Raji (cell line): ENCODE results near the gene HYAL4.

Source experiments
- POLR2A ChIP-seq: IDR thresholded peaks from 2 replicates; pipeline ENCODE4 v1.6.1; 2011; ENCODE audit warnings: low read depth, low read length, control low read depth; ENCODE audit not compliant: insufficient read depth

Gene HYAL4

DNA sequence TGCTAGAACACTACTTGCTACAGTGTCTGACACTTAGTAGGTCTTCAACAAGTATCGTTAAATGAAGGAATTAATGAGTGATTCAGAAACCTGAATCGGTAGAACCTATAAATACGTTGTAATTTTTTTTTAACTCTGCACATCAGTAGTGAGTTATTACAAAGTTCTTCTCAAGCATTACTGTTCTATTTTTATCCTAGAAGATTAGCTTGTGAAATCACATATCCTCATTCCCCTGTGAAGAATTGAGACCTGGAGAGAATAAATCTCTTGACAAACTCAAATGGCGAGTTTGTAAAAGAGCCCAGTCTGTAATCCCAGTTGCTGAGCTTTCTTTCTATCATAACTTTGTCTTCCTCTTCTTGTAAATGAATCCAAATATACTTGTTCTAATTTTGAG lies 34.7 kb downstream of the HYAL4 start:
- TF ChIP-seq POLR2A = no peak

DNA sequence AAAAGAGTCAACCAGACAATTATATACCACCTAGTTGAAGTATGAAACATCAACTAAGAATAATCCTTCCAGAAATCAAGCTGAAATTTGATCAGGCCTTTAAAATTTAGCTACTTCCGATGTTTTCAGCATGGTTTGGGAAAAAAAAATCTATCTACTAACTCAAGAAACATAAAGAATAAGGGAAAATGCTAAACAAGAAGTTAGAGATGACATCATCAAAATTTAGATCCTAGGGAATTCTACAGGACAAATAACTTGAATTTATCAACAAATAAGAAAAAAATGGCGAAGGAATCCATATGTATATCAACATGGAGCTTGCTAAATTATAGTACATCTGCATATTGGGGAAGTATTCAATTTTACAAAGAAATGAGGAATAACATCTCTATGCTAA lies 36.3 kb downstream of the HYAL4 start:
- no peak for TF ChIP-seq POLR2A

DNA sequence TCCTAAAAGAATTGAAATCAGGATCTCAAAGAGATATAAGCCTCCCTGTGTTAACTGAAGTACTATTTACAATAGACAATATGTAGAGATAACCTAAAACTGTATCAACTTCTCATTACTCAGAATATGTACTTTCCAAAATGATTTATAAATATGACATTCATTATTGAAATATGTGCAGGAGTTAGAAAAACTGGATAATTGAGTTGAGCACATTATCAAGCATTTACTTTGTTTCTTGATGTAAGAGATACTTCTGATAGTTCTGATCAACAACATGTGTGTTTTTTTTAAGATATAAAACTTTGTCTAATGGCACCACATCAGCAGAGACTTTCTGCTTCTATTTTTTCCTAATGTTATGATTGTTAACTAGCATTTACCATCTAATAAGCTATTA lies 38.2 kb downstream of the HYAL4 start:
- TF ChIP-seq POLR2A = no peak

DNA sequence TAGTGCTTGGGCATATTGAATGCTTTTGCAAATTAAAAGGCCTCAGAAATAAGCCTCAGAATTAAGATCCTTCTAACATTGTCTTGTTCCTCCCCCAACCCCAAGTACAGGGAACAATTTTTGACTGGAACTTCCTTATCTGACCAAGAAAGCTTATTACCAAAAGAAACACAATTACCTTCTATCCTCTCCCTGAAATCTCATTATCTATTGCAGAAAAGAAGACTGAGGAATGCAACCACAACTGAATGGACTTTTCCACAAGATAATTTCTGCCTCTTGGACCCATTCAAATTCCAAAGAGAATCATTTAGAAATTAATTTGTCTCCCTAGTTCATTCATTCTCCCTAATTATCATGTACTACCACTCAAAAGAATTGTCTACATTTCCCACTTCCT lies 43.2 kb downstream of the HYAL4 start:
- TF ChIP-seq POLR2A = no peak

DNA sequence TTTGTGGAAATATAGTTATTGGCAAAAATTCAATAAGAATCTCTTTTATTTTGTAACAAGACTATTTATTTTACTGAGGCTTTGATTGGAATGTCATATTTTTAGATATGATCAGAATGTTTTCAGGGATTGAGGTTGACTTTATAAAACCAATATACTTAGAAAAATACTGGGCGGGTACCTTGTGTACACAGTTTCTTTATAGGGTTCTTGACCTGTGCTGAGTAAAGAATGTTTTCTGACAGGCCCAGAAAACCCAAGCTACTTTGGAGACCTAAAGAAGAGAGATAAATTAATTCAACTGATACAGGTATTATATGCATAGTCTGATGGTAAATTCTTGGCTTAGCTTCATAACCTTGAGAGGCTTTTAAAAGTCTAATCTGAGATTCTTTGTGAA lies 56.1 kb downstream of the HYAL4 start:
- TF ChIP-seq POLR2A = no peak

DNA sequence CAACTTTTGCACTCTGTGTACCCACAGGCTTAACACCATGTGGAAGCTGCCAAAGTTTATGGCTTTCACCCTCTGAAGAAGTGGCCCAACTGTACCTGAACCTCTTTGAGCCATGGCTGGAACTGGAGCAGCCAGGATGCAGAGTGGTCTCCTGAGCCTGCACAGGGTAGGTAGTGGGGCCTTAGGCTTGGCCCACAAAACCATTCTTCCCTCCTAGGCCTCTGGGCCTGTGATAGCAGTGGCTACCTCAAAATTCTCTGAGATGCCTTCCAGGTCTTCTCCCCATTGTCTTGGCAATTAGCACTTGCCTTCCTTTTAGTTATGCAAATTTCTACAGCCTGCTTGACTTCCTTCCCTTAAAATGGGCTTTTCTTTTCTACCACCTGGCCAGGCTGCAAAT lies 60.7 kb downstream of the HYAL4 start:
- no peak for TF ChIP-seq POLR2A

DNA sequence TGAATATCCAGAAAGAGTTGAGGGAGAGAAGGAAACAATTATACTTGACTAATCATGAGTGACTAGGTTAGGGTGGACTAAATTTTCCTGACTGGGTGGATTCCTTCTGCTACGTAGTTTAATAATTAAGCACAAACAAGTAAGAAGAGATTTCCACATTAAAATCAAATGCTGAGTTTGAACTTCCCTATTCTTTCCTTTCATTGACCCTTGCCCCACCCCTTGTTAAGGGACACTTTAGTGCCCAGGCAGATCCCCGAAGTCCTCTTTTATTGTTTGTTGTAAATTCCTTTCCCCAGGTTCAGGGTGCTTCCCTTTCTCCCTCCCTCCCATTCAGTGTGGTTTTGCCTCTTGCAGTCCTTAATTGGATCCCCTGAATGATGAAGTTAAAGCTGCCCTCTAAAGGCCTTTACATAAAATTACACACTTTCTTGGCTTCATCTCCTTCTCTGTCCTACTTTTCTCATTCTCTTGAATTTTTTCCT lies 71.3 kb downstream of the HYAL4 start:
- no peak for TF ChIP-seq POLR2A

DNA sequence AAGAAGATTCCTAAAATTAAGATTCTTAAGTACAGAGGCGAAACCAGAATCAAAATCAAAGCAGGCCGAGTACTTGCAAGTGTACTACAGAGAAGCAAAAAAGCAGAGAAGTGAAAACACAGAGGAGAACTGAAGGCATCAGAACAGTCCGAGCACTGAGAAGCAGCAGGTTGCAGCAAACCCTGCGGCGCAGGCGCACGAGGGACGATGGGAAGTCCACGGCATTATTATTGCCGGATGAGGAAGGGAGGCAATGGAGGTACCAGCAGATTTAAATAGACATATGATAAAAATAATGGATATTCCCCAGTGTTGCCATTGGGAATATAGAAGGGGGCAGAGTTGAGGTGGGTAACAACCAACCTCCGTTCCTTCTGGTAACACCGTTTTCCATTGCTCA lies 72.9 kb downstream of the HYAL4 start:
- no peak for TF ChIP-seq POLR2A

DNA sequence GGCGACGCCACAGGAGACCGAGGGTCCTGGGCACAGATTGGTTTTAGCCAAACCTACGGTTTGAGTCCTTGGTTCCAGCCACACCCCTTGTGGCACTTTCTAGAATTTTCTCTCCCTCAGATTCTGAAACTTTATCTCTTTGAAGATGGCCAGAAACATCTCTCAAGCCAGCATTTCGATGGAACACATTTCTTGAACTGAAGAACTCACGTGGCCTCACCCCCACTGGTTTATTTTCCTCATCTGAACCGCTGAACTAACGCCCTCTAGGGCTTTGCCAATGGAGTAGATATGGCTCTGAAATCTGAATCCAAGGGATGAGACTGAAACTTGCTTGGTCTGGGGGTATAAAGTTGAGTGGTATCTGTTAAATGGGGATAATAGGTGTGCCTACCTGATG lies 73.3 kb downstream of the HYAL4 start:
- no peak for TF ChIP-seq POLR2A

DNA sequence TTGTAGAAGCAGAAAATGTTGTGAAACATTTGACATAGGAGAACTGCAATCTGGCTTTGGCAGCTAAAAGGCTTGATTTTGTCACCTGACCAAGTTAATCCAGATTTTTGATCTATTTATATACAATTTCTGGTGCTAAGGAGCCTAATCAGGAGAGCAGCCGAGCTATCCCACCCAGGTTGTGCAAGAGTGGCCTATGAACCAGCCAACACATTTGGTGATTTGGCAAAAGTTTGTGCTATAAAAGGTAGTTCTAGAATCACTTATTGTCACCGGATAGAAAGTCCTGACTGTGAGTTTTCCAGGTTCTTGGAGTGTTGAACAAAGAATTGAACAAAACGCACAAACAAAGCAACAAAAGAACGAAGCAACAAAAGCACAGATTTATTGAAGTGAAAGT lies 78.6 kb downstream of the HYAL4 start:
- TF ChIP-seq POLR2A = no peak

DNA sequence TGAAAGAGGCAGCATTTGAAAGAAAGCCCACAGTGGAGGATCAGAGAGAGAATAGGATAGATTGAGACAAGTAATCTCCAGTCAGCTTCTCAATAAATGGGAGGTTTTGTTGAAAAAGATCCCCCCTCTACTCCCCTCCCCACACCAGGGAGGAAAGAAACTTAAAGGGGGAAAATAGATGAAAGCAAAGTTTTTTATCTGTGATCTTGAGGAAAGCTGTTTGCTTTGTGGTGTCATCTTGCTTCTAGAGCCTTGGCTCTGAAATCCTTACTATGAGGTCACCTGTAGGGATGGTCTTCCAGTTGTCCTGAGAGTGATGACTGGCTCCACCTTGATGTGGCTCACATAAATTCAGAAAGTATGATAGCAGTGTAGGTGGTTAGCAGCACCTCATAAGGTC lies 80.0 kb downstream of the HYAL4 start, which contains the start of gene SPAM1:
TSS of gene SPAM1 (plus strand) at position 301 of the 400 bp plus-strand sequence. CDS start 28,330 bp downstream, outside the sequence.
- TF ChIP-seq POLR2A = no peak
